Keratinocyte (primary cell): Measurements from ENCODE around the gene BSCL2. TPM values are rescaled to one million over a fixed set of nuclear protein-coding genes. Genes with fewer than 3 reads are reported as not detected.

Experiments
- DNase-seq: peaks from one replicate; pipeline ENCODE4 v3.0.0-alpha.2; 2011; ENCODE audit warnings: low read depth, missing footprints, low spot score
- FAIRE-seq: peaks from 2 replicates; lab custom pipeline; 2011; peaks lifted over from hg19 to GRCh38; lab: Jason Lieb, UNC
- H2AFZ ChIP-seq: 2 replicates; pipeline ENCODE4 v1.6.0; 2012; ENCODE audit warnings: low read length, control low read depth, inconsistent platforms; ENCODE audit not compliant: control insufficient read depth
- H3K27ac ChIP-seq: 2 replicates; pipeline ENCODE4 v1.5.1; 2011; ENCODE audit warnings: low read length; ENCODE audit not compliant: control insufficient read depth, insufficient read depth
- H3K27me3 ChIP-seq: 3 replicates; pipeline ENCODE4 v1.6.0; 2011; ENCODE audit warnings: low read length; ENCODE audit not compliant: control insufficient read depth, insufficient read depth; ENCODE audit errors: extremely low read depth
- H3K36me3 ChIP-seq, 2 experiments: 2 replicates in 1 of 2; 3 replicates in 1 of 2; pipeline ENCODE4 v1.5.1; 2011; ENCODE audit warnings: low read length in 2 of 2, mild to moderate bottlenecking in 1 of 2; ENCODE audit not compliant: control insufficient read depth in 2 of 2, insufficient read depth in 2 of 2; ENCODE audit errors: extremely low read depth in 1 of 2
- H3K4me1 ChIP-seq: 3 replicates; pipeline ENCODE4 v1.5.1; 2011; ENCODE audit warnings: low read length; ENCODE audit not compliant: control insufficient read depth, insufficient read depth; ENCODE audit errors: extremely low read depth
- H3K4me2 ChIP-seq: 3 replicates; pipeline ENCODE4 v1.6.0; 2011; ENCODE audit warnings: low read depth, low read length; ENCODE audit not compliant: control insufficient read depth, insufficient read depth; ENCODE audit errors: extremely low read depth
- H3K4me3 ChIP-seq, 3 experiments: fragments of 200-600 bp in 1 of 3; sonication (generic) in 1 of 3; 2 replicates in 2 of 3; 3 replicates in 1 of 3; pipeline ENCODE4 v1.5.1; 2011 to 2016; ENCODE audit warnings: low read length in 3 of 3, mild to moderate bottlenecking in 3 of 3, control low read depth in 2 of 3, inconsistent platforms in 1 of 3, low read depth in 1 of 3, mixed read lengths in 1 of 3, mixed run types in 1 of 3, moderate library complexity in 1 of 3; ENCODE audit not compliant: control insufficient read depth in 2 of 3, insufficient read depth in 2 of 3; ENCODE audit errors: extremely low read depth in 1 of 3
- H3K79me2 ChIP-seq: 2 replicates; pipeline ENCODE4 v1.6.0; 2012; ENCODE audit warnings: low read length; ENCODE audit not compliant: control insufficient read depth, insufficient read depth
- H3K9ac ChIP-seq: 3 replicates; pipeline ENCODE4 v1.6.0; 2011; ENCODE audit warnings: low read length; ENCODE audit not compliant: control insufficient read depth, insufficient read depth; ENCODE audit errors: extremely low read depth
- H3K9me1 ChIP-seq: 3 replicates; pipeline ENCODE4 v1.6.0; 2011; ENCODE audit warnings: low read length; ENCODE audit not compliant: control insufficient read depth, insufficient read depth; ENCODE audit errors: extremely low read depth
- H3K9me3 ChIP-seq: 2 replicates; pipeline ENCODE4 v1.5.1; 2012; ENCODE audit warnings: low read depth, low read length; ENCODE audit not compliant: control insufficient read depth
- H4K20me1 ChIP-seq: 3 replicates; pipeline ENCODE4 v1.6.0; 2011; ENCODE audit warnings: low read length; ENCODE audit not compliant: control insufficient read depth, insufficient read depth; ENCODE audit errors: extremely low read depth
- CTCF ChIP-seq, 3 experiments: IDR thresholded peaks in 1 of 3; conservative IDR thresholded peaks in 1 of 3; optimal IDR thresholded peaks in 1 of 3; 2 replicates in 2 of 3; 3 replicates in 1 of 3; pipeline versions ENCODE3 to v1.5.1; 2011; ENCODE audit warnings: low read length in 3 of 3, mild to moderate bottlenecking in 3 of 3, moderate library complexity in 2 of 3, control low read depth in 1 of 3, inconsistent platforms in 1 of 3; ENCODE audit not compliant: insufficient read depth in 2 of 3; ENCODE audit errors: extremely low read depth in 1 of 3
- EZH2 ChIP-seq: IDR thresholded peaks from one replicate; pipeline ENCODE4 v1.6.1; 2012; ENCODE audit warnings: inconsistent platforms, mild to moderate bottlenecking, low read length, moderate library complexity
- dilution Hi-C: fragments of 300-500 bp; cut with MboI; formaldehyde crosslinking; loops from one replicate; pipeline ENCODE4 v1.7.0; 2020; ENCODE audit warnings: low sequenced_read_pairs; ENCODE audit not compliant: extremely low pct_ligation_motif_present
- polyA plus RNA-seq, 5 experiments: library from polyadenylated mRNA; depleted of rRNA in 3 of 5; stranded (reverse) in 3 of 5; stranded (forward) in 1 of 5; unstranded in 1 of 5; fragments of >200 nt; gene quantifications; 1 replicate in 1 of 5; 2 replicates in 3 of 5; 3 replicates in 1 of 5; pipeline versions ENCODE4 v1.2.1 to v1.2.3, GENCODE V29; 2011 to 2012; ENCODE audit warnings: missing spikeins in 2 of 5, low read depth in 1 of 5, low replicate concordance in 1 of 5

Gene BSCL2
- polyA plus RNA-seq, 1 donor (not counting 4 experiments of a cell fraction or from before 2014, with no cell fraction given) = 21.9 TPM

- dilution Hi-C loops = no loop called here
- Histone ChIP-seq H3K4me1 (peaks cover 12% of the 10 kb centered on the region), H2AFZ (no peak within 1 kb of the TSS), H3K9ac (peak within 1 kb of the TSS; percentile 42), H4K20me1 (no peaks in the 10 kb centered on the region), H3K4me3 (no peak within 1 kb of the TSS), H3K36me3 (peaks cover 4 to 18% of the 10 kb centered on the region in 2 experiments), H3K27ac (peak within 1 kb of the TSS; percentile 44), H3K4me2 (peak within 1 kb of the TSS; percentile 75), H3K27me3 (no peaks in the 10 kb centered on the region), H3K9me1 (no peaks in the 10 kb centered on the region), H3K79me2 (no peaks in the 10 kb centered on the region), H3K9me3 (no peaks in the 10 kb centered on the region)
- DNase-seq (no peak), FAIRE-seq (peak; percentile 64)
- TF ChIP-seq CTCF (optimal IDR thresholded peaks at IDR 0.05 in 1 of 3, IDR thresholded peaks at IDR 0.05 in 1 of 3, conservative IDR thresholded peaks at IDR 0.05 in 1 of 3; ENCODE audit: extremely low read depth in 1 of 3, insufficient read depth in 2 of 3, low read length in 3 of 3) (no peak), EZH2 (no peak)
Measured at GRCh38 chr11:62689421-62690183, 17.6 kb downstream of the BSCL2 start, which contains the start of gene LRRN4CL. LRRN4CL (minus strand) TSS chr11:62689530; CDS start chr11:62688508, 1,022 bp downstream.

GRCh38 chr11:62688491-62688890 is 18.7 kb downstream of the BSCL2 start:
- Histone ChIP-seq H2AFZ (no peak overlapping the region), H3K27ac (no peak overlapping the region), H3K27me3 (no peaks in the 10 kb centered on the region), H4K20me1 (no peaks in the 10 kb centered on the region), H3K9me1 (no peaks in the 10 kb centered on the region), H3K36me3 (peaks cover 4 to 16% of the 10 kb centered on the region in 2 experiments), H3K9me3 (no peaks in the 10 kb centered on the region), H3K4me3 (no peak overlapping the region), H3K4me1 (peaks cover 12% of the 10 kb centered on the region), H3K4me2 (no peak overlapping the region), H3K9ac (no peak overlapping the region), H3K79me2 (no peaks in the 10 kb centered on the region)
- TF ChIP-seq CTCF (optimal IDR thresholded peaks at IDR 0.05 in 1 of 3, IDR thresholded peaks at IDR 0.05 in 1 of 3, conservative IDR thresholded peaks at IDR 0.05 in 1 of 3; ENCODE audit: extremely low read depth in 1 of 3, insufficient read depth in 2 of 3, low read length in 3 of 3) (no peak), EZH2 (no peak)
- DNase-seq (no peak), FAIRE-seq (no peak)
- dilution Hi-C loops = no loop called here
